ENCODE results near the gene STK16. TPM values are rescaled to one million over a fixed set of nuclear protein-coding genes. Genes with fewer than 3 reads are reported as not detected.

The STK16 gene
- total and polyA plus RNA-seq, 2 of the 13 experiments (the other 11 are each of a cell fraction or from before 2014, with no cell fraction given): 28.0 to 50.9 TPM

DNA sequence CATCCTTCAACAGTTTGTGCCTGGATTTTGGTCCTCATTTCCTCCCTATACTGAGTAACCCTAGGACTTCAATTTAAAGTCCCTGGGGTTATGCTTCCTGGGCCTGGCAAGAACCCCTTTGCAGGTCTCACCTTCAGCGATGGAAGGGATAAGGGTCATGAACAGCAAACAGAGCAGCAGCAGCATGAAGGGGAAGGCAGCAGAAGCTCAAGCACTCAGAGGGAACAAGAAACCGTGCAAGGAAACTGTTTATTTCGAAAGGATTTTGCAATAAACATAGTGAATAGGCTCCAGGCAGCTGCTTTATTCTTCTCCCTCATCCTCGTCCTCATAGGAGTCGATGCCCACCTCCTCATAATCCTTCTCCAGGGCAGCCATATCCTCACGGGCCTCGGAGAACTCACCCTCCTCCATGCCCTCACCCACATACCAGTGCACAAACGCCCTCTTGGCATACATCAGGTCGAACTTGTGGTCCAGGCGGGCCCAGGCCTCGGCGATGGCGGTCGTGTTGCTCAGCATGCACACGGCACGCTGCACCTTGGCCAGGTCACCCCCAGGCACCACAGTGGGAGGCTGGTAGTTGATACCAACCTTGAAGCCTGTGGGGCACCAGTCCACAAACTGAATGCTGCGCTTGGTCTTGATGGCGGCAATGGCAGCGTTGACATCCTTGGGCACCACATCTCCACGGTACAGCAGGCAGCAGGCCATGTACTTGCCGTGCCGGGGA is 4.9 kb downstream of the STK16 start (continued):
- TF ChIP-seq, protein P1, sequence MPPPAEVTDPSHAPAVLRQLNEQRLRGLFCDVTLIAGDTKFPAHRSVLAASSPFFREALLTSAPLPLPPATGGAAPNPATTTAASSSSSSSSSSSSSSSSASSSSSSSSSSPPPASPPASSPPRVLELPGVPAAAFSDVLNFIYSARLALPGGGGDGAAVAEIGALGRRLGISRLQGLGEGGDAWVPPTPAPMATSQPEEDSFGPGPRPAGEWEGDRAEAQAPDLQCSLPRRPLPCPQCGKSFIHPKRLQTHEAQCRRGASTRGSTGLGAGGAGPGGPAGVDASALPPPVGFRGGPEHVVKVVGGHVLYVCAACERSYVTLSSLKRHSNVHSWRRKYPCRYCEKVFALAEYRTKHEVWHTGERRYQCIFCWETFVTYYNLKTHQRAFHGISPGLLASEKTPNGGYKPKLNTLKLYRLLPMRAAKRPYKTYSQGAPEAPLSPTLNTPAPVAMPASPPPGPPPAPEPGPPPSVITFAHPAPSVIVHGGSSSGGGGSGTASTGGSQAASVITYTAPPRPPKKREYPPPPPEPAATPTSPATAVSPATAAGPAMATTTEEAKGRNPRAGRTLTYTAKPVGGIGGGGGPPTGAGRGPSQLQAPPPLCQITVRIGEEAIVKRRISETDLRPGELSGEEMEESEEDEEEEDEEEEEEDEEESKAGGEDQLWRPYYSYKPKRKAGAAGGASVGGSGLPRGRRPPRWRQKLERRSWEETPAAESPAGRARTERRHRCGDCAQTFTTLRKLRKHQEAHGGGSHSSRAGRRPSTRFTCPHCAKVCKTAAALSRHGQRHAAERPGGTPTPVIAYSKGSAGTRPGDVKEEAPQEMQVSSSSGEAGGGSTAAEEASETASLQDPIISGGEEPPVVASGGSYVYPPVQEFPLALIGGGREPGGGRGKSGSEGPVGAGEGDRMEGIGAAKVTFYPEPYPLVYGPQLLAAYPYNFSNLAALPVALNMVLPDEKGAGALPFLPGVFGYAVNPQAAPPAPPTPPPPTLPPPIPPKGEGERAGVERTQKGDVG (CRISPR knock-in tag; IDR thresholded peaks at IDR 0.05; ENCODE audit: borderline replicate concordance): peak; percentile 56; the same call in 1 of the 2 replicates
- TF ChIP-seq, protein P2, sequence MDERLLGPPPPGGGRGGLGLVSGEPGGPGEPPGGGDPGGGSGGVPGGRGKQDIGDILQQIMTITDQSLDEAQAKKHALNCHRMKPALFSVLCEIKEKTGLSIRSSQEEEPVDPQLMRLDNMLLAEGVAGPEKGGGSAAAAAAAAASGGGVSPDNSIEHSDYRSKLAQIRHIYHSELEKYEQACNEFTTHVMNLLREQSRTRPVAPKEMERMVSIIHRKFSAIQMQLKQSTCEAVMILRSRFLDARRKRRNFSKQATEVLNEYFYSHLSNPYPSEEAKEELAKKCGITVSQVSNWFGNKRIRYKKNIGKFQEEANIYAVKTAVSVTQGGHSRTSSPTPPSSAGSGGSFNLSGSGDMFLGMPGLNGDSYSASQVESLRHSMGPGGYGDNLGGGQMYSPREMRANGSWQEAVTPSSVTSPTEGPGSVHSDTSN (CRISPR knock-in tag; IDR thresholded peaks at IDR 0.05): no peak; the same call in 1 of the 2 replicates
- TF ChIP-seq ZNF614 (CRISPR knock-in tag; IDR thresholded peaks at IDR 0.05; ENCODE audit: borderline replicate concordance): no peak
- TF ChIP-seq, protein P3, sequence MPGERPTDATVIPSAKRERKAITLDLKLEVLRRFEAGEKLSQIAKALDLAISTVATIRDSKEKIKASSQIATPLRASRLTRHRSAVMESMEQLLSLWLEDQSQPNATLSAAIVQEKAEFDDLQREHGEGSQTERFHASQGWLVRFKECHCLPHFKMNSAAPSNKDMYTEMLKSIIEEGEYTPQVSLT (CRISPR knock-in tag; IDR thresholded peaks at IDR 0.05; ENCODE audit: borderline replicate concordance, low read depth): no peak
- no peak for TF ChIP-seq BRCA1 (CRISPR knock-in tag; IDR thresholded peaks at IDR 0.05)
- no peak for TF ChIP-seq ZNF12 (CRISPR knock-in tag; IDR thresholded peaks at IDR 0.05)
- TF ChIP-seq RARG (CRISPR knock-in tag; IDR thresholded peaks at IDR 0.05; ENCODE audit: low read depth): 0 out of 2 replicates have a peak, but pooled peaks have one; percentile 41
- TF ChIP-seq KDM5A (IDR thresholded peaks at IDR 0.05; ENCODE audit: borderline replicate concordance, low read length): no peak
- no peak for TF ChIP-seq EED (CRISPR knock-in tag; IDR thresholded peaks at IDR 0.05)
- TF ChIP-seq, protein P4, sequence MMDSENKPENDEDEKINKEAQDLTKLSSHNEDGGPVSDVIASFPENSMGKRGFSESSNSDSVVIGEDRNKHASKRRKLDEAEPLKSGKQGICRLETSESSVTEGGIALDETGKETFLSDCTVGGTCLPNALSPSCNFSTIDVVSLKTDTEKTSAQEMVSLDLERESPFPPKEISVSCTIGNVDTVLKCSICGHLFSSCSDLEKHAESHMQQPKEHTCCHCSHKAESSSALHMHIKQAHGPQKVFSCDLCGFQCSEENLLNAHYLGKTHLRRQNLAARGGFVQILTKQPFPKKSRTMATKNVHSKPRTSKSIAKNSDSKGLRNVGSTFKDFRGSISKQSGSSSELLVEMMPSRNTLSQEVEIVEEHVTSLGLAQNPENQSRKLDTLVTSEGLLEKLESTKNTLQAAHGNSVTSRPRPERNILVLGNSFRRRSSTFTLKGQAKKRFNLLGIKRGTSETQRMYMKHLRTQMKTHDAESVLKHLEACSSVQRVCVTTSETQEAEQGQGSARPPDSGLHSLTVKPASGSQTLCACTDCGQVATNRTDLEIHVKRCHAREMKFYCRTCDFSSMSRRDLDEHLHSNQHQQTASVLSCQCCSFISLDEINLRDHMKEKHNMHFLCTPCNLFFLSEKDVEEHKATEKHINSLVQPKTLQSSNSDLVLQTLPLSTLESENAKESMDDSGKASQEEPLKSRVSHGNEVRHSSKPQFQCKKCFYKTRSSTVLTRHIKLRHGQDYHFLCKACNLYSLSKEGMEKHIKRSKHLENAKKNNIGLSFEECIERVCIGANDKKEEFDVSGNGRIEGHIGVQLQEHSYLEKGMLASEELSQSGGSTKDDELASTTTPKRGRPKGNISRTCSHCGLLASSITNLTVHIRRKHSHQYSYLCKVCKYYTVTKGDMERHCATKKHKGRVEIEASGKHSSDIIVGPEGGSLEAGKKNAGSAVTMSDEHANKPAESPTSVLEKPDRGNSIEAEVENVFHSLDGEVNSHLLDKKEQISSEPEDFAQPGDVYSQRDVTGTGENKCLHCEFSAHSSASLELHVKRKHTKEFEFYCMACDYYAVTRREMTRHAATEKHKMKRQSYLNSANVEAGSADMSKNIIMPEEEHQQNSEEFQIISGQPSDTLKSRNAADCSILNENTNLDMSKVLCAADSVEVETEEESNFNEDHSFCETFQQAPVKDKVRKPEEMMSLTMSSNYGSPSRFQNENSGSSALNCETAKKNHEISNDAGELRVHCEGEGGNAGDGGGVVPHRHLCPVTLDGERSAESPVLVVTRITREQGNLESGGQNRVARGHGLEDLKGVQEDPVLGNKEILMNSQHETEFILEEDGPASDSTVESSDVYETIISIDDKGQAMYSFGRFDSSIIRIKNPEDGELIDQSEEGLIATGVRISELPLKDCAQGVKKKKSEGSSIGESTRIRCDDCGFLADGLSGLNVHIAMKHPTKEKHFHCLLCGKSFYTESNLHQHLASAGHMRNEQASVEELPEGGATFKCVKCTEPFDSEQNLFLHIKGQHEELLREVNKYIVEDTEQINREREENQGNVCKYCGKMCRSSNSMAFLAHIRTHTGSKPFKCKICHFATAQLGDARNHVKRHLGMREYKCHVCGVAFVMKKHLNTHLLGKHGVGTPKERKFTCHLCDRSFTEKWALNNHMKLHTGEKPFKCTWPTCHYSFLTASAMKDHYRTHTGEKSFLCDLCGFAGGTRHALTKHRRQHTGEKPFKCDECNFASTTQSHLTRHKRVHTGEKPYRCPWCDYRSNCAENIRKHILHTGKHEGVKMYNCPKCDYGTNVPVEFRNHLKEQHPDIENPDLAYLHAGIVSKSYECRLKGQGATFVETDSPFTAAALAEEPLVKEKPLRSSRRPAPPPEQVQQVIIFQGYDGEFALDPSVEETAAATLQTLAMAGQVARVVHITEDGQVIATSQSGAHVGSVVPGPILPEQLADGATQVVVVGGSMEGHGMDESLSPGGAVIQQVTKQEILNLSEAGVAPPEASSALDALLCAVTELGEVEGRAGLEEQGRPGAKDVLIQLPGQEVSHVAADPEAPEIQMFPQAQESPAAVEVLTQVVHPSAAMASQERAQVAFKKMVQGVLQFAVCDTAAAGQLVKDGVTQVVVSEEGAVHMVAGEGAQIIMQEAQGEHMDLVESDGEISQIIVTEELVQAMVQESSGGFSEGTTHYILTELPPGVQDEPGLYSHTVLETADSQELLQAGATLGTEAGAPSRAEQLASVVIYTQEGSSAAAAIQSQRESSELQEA (CRISPR knock-in tag; IDR thresholded peaks at IDR 0.05; ENCODE audit: not compliant biosample characterization): no peak
- TF ChIP-seq, protein P5, sequence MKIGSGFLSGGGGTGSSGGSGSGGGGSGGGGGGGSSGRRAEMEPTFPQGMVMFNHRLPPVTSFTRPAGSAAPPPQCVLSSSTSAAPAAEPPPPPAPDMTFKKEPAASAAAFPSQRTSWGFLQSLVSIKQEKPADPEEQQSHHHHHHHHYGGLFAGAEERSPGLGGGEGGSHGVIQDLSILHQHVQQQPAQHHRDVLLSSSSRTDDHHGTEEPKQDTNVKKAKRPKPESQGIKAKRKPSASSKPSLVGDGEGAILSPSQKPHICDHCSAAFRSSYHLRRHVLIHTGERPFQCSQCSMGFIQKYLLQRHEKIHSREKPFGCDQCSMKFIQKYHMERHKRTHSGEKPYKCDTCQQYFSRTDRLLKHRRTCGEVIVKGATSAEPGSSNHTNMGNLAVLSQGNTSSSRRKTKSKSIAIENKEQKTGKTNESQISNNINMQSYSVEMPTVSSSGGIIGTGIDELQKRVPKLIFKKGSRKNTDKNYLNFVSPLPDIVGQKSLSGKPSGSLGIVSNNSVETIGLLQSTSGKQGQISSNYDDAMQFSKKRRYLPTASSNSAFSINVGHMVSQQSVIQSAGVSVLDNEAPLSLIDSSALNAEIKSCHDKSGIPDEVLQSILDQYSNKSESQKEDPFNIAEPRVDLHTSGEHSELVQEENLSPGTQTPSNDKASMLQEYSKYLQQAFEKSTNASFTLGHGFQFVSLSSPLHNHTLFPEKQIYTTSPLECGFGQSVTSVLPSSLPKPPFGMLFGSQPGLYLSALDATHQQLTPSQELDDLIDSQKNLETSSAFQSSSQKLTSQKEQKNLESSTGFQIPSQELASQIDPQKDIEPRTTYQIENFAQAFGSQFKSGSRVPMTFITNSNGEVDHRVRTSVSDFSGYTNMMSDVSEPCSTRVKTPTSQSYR (CRISPR knock-in tag; IDR thresholded peaks at IDR 0.05; ENCODE audit: borderline replicate concordance): no peak
